Retinal pigment epithelial cell (primary cell): Measurements from ENCODE around the gene CZIB.
A peak's percentile ranks its signal among the peaks of the same experiment; 100 is the strongest.

ENCODE experiments used
- DNase-seq: peaks from one replicate; pipeline ENCODE4 v3.0.0-alpha.2; 2010; ENCODE audit warnings: low read depth
- H3K4me3 ChIP-seq: 2 replicates; pipeline ENCODE4 v1.5.1; 2011; ENCODE audit warnings: mild to moderate bottlenecking, low read length, control low read depth, moderate library complexity
- TF ChIP-seq, protein P1 (sequence below): conservative IDR thresholded peaks from 2 replicates; pipeline ENCODE4 v1.5.1; 2011; ENCODE audit warnings: low read depth, low read length, control low read depth, inconsistent platforms

Gene CZIB

DNA sequence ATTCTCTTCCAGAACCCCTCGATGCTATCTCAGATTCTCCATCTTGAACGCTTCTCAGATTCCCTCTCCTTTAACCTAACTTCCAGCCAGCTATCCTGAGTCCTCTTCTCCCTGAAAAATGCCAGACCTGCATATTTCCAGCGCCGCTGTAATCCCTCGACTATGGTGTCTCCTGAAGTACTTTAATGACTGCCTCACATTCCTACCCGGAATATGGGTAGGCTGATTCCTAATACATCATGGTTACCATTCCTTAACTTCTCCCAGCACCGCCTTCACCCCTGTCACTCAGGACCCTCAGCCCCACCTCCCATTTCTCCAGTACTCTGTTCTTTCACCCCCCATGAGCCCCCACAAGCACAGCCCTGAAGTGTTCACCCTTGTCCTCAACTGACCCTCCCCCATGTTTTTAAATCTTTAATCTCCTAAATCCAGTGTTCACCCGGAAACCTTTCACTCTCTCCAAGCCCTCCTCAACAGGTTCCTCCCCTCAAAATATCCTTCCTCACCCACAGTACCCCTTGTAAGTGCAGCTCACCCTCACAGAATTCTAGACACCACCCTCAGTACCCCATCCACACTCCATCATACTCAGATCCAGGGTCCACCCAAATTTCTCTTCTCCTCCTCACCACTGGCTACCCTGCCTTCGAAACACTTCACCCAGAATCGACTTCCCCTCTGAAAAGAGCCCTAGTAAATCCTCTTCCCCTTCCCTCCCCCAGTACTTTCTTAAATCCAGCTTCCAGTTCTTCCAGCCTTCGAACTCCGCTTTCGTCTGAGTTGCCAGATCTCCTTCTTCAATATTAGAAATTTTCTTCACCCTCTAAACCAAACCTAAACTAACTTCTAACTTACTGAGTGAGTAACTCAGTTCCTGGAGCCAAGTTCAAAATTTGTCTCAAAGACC, 22.9 kb downstream of the CZIB start:
- DNase-seq = no peak
- H3K4me3 ChIP-seq = peak overlapping the region; percentile 91
- TF ChIP-seq, protein P1, sequence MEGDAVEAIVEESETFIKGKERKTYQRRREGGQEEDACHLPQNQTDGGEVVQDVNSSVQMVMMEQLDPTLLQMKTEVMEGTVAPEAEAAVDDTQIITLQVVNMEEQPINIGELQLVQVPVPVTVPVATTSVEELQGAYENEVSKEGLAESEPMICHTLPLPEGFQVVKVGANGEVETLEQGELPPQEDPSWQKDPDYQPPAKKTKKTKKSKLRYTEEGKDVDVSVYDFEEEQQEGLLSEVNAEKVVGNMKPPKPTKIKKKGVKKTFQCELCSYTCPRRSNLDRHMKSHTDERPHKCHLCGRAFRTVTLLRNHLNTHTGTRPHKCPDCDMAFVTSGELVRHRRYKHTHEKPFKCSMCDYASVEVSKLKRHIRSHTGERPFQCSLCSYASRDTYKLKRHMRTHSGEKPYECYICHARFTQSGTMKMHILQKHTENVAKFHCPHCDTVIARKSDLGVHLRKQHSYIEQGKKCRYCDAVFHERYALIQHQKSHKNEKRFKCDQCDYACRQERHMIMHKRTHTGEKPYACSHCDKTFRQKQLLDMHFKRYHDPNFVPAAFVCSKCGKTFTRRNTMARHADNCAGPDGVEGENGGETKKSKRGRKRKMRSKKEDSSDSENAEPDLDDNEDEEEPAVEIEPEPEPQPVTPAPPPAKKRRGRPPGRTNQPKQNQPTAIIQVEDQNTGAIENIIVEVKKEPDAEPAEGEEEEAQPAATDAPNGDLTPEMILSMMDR = no peak

DNA sequence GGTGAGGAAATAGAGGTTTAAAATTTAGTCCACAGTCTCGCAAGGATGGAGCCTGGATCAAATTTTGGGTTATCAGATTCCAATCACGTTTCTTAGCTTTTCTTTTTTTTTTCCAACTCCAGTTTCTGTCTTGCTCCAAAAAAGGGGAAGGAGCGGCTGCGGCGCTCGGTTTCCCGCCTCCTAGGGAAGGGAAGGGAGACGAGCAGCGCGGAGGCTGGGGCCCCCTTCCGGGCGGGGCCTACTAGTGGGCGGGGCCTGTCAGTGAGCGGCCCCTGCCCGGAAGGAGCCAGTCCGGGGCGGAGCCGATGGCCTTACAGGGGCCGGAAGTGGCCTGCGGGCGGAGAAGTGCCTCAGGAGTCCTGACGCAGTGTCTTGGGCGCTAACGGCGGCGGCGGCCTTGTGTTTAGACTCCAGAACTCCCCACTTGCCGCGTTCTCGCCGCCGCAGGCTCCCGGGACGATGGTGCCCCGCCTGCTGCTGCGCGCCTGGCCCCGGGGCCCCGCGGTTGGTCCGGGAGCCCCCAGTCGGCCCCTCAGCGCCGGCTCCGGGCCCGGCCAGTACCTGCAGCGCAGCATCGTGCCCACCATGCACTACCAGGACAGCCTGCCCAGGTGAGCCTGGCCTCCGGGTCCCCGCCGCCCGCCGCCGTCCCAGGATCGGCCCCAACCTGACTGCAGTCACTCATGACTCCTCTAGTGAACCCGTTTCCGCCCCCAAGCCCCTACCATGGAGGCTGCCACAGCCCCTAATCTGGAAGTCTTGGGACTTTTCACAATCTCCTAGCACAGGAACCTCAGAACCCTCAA, 23.7 kb downstream of the CZIB start, which contains the start of gene CPT2:
Gene CPT2, plus strand, starts transcription at position 340 of the 806 bp plus-strand sequence. Its CDS starts 120 bp downstream, at position 460.
- peak within 1 kb of the TSS; percentile 91 for H3K4me3 ChIP-seq
- TF ChIP-seq, protein P1 = no peak
- DNase-seq = peak; percentile 59

DNA sequence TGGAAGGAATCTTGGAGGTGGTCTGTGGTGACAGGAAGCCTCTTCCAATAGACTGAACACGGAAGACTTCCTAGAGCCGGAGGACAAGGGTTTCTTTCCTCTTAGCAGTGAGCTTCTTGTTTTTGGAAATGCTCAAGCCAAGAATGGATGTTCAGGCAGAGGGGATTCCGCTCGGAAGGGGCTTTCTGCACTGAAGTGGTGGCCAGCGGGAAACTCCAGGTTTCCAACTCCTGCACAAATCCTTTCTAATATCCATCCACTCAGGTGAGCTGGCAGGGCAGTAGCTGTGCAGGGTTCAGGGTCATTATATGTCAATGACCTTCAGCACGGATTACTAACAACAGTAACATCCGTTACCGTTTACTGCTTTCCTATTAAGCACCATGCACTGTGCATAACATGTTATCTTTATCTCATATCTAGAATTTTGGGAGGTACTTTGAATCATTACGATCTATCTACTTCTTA, 24.4 kb downstream of the CZIB start:
- TF ChIP-seq, protein P1 = no peak
- DNase-seq = no peak
- peak overlapping the region; percentile 91 for H3K4me3 ChIP-seq

DNA sequence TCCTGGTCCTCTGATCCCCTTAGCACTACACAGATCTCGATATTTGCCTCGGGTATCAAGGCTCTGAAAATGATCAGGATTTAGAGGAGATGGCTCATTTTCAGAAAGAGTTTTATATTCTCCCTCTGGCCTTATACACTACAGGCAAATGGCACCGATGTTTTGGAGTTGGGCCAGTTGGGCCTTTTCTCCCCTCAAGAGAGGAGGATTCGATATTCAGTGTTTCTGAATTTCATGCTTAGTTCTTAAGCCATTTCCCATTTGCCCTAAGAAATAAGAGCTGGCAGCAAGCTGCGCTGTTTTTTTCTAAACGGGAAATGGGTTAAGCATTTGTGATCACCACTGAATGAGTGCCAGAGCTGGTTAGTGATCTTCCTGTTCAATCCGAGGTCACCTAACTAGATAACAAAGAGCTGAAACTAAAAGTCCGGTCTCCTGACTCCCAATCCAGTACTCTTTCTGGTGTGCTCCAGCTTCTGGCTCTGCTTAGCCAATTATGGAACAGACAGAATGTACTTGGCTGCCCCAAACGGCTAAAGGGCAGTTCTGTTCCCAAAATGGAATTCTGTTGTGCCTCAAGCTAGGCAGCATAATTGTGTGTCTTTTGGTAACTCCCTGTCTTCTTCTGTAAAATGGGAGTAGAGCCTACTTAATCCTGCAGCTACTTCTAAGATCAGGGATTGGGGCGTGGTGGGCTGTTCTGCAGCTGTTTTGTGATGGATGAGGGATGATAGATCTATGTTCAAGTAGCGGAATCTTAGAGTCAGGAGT, 25.0 kb downstream of the CZIB start:
- H3K4me3 ChIP-seq = no peak overlapping the region
- DNase-seq = no peak
- TF ChIP-seq, protein P1 = no peak

DNA sequence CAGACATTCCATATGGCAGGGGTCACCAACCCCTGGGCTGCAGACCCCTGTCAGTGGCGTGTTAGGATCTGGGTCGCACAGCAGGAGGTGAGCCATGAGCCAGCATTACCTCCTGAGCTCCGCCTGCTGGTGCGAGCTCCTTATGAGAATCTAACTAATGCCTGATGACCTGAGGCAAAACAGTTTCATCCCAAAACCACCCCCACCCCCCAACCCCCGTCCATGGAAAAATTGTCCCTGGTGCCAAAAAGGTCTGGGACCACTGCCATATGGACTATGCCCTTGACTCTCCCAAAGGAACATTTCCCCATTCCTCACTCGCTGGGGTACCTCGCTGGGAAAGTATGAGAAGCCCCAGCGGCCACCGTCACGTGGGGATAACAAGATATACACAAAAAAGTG, 30.2 kb downstream of the CZIB start:
- DNase-seq = no peak
- H3K4me3 ChIP-seq = no peak overlapping the region
- TF ChIP-seq, protein P1 = peak; percentile 1

DNA sequence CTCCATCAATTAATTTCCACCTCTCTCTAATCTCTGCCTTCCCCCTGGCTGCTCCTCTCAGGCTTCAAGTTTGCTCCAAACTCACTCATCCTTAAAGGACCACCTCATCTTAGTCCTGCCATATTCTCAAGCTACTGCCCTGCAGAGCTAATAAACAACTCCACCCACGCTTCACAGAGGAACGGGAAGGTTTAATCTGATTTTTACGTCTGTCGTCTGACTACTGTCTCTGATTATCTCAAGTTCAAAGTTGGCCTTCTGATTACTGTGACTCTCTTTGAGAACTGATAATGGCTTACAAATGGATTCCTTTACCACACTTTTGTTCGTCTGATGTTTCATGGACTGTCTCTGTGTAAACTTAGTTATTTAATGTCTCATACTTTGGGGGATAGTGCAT, 31.4 kb downstream of the CZIB start:
- no peak for DNase-seq
- TF ChIP-seq, protein P1 = no peak
- no peak overlapping the region for H3K4me3 ChIP-seq
